ENCODE data around the gene SMIM35. TPM values are rescaled to one million over a fixed set of nuclear protein-coding genes. Genes with fewer than 3 reads are reported as not detected.

SMIM35 gene
- total RNA-seq, 1 donor from 2014 or later = 0.14 TPM

DNA sequence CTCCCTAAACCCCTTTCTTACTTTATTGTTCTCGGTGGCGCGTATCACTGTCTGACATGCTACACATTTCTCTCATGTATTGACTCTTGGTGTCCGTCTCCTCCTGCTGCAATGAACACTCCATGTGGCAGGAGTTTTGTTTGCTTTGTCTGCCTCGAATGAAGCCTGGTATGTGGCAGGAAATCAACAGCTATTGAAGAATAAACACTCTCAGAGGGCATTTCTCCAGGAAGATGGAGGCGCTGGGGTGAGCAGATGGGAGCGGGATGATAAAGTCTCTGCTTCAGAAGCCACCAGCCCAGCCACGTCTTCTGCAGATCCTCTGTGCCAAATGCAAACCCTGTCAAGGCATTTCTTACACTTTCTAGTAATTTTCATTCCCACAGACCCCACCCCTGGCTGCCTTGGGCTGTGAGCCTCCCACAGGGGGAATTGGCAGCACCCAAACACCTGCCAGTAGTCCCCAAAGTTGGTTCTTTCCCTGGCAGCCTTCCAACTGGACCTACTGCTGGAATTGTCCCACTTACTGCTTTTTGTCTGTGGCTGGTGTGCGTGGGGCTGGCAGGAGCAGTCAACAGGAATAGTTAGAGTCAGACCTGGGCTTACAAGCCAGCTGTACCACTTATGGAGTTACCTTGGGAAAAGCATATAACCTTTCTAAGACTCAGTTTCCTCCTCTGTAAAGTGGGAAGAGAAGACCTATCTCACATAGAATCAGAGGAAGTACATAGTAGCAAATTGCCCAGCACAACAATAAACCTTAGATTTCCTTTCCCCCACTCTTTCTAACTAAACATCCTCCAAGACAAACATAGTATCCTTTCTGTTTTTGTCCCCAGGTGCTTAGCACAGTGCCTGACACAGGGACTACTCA is 113.9 kb downstream of the SMIM35 start:
- peaks cover 31% of the 10 kb centered on the region for H3K36me3 Mint-ChIP-seq (ENCODE audit: low read depth)
- peak overlapping the region; percentile 34 for H3K27ac Mint-ChIP-seq
- peaks cover 83% of the 10 kb centered on the region for H3K4me1 Mint-ChIP-seq
- DNase-seq = no peak
- H3K9me3 Mint-ChIP-seq = peaks cover 6% of the 10 kb centered on the region
- H3K27me3 Mint-ChIP-seq = no peaks in the 10 kb centered on the region
- intact Hi-C loops (cut with micrococcal nuclease) = no loop called here
- H3K4me3 Mint-ChIP-seq = peak overlapping the region; percentile 21

DNA sequence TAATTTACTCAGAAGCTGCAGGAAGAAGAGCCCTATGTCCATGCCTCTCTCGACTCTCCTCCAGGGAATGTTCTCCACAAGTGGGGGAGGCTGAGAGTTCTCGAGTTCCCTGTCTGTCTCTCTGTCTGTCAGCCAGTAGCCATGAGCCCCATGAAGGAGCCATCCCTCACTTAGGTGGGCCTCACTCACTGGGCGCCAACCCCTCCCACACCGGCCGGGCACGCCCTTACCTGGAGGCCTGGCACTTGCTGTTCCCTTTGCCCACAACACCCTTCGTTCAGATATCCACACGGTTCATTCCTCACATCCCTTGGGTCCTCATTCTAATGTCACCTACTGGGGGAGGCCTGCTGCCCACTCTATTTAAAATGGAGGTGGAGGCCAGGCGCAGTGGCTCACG is 114.7 kb downstream of the SMIM35 start:
- Mint-ChIP-seq H3K27ac (no peak overlapping the region), H3K27me3 (no peaks in the 10 kb centered on the region), H3K36me3 (ENCODE audit: low read depth) (peaks cover 26% of the 10 kb centered on the region), H3K4me3 (no peak overlapping the region), H3K9me3 (peaks cover 3% of the 10 kb centered on the region), H3K4me1 (peaks cover 75% of the 10 kb centered on the region)
- no peak for DNase-seq
- intact Hi-C loops (cut with micrococcal nuclease) = no loop called here

DNA sequence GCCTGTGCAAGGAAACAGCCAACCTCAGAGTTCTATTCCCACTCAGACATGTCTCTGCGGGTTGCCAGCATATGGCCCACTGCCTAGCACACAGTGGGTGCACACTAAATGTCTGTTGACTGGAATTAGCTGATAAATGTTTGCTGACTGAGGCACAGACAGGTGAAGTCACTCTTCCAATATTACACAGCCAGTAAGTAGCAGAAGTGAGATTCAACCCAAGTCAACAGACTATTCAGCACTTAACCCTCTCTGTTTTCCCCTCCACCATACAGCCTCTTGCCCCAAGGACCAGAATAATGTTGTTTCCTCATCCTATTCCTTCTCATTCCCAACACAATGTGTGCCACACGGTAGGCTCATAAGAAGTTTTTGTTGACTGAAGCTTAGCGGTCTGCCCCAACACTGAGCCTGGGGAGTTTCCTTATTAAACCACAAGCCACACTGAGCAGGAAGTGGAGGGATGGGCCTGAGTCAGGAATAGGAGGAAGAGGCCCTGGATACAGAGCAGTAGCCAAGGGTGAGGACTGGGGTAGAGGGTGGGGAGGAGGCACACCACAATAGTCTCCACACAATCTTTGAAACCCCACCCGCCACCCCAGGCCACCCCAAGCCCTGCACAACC is 116.3 kb downstream of the SMIM35 start:
- Mint-ChIP-seq H3K27ac (peak overlapping the region; percentile 78), H3K4me3 (peak overlapping the region; percentile 60), H3K27me3 (no peaks in the 10 kb centered on the region), H3K4me1 (peaks cover 64% of the 10 kb centered on the region), H3K9me3 (peaks cover 3% of the 10 kb centered on the region), H3K36me3 (ENCODE audit: low read depth) (peaks cover 15% of the 10 kb centered on the region)
- DNase-seq = peak; percentile 83
- intact Hi-C loops (cut with micrococcal nuclease) = loop anchor here (1.0 kb wide), 3 partner anchors 16 to 32 kb away; partner anchors contain the start of gene IL10RA

DNA sequence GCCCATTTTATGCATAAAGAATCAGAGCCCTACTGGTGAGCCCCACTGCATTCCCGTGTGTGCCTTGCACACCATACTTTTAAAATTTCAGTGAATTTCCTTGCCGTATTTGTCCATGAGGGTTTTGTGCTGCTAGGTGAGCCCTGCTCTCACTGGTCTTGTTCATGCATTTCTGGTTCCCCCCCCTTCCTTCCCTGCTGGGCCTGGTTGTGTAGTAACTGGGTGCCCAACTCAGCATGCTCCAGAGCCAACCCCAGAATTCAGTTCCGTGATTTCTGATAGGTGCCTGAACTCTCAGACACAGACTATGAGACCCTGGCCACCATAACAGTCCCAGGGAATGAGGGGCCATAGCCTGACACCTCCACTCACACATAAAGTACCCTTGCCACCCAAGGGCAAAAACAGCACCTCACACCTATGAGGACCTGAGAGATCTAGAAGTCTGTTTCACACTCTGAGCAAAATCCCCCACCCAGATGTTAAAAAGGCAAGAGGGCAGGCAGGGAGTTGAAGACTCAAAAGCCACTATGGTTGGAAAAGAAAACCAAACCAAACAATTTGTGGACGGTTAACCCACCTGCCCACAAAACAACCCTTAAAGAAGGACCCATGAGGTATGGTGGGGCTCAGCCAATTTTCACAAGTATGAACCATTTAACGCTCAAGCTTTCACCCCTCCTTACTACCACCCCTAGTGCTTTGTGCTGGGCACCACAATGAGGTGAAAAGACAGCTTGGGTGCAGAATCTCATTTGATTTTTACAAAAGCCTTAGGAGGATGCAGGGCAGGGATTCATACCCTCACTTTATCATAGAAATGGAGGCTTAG is 117.4 kb downstream of the SMIM35 start:
- H3K4me1 Mint-ChIP-seq = peaks cover 56% of the 10 kb centered on the region

DNA sequence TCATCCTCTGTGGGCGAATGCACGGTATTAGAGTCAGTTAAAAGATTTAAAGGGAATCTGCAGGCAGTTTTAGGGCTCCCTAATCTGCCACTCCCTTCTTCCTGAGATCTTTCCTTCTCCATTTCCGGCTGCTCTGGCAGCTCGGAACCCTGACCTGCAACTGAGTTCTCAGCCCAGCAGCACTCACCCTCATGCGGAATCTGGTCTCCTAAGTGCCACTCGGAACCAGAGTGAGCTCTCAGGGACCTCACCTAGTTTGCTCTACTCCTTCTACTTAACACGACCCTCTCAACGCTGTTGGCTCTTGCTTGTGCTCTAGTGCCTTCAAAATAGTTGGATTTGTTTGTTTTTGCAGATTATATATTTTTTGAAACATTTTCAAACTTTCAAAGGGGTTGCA is 119.9 kb downstream of the SMIM35 start:
- no peaks in the 10 kb centered on the region for H3K27me3 Mint-ChIP-seq
- DNase-seq = peak; percentile 42
- no peak overlapping the region for H3K4me3 Mint-ChIP-seq
- peaks cover 13% of the 10 kb centered on the region for H3K36me3 Mint-ChIP-seq (ENCODE audit: low read depth)
- H3K27ac Mint-ChIP-seq = no peak overlapping the region
- no peaks in the 10 kb centered on the region for H3K9me3 Mint-ChIP-seq
- intact Hi-C loops (cut with micrococcal nuclease) = no loop called here
- peaks cover 39% of the 10 kb centered on the region for H3K4me1 Mint-ChIP-seq

More for the DNA sequence above, 117.4 kb downstream of the SMIM35 start:
- peak; percentile 55 for DNase-seq
- Mint-ChIP-seq H3K9me3 (peaks cover 2% of the 10 kb centered on the region), H3K27ac (peak overlapping the region; percentile 69), H3K36me3 (ENCODE audit: low read depth) (peaks cover 15% of the 10 kb centered on the region), H3K4me3 (no peak overlapping the region), H3K27me3 (no peaks in the 10 kb centered on the region)
- intact Hi-C loops (cut with micrococcal nuclease) = no loop called here

DNA sequence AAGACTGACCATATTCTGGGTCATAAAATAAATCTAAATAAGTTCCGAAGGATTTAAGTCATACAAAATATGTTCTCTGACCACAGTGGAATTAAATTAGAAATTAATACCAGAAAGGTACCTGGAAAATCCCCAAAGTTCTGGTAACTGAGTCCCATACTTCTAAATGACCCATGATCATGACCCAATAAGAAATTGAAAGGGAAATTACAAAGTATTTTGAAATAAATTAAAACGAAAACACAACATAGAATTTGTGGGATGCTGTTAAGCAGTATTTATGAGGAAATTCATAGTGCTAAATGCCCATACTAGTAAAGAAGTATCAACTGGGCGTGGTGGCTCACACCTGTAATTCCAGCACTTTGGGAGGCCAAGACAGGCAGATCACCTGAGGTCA is 123.9 kb downstream of the SMIM35 start:
- Mint-ChIP-seq H3K4me1 (peaks cover 31% of the 10 kb centered on the region), H3K27me3 (no peaks in the 10 kb centered on the region)

DNA sequence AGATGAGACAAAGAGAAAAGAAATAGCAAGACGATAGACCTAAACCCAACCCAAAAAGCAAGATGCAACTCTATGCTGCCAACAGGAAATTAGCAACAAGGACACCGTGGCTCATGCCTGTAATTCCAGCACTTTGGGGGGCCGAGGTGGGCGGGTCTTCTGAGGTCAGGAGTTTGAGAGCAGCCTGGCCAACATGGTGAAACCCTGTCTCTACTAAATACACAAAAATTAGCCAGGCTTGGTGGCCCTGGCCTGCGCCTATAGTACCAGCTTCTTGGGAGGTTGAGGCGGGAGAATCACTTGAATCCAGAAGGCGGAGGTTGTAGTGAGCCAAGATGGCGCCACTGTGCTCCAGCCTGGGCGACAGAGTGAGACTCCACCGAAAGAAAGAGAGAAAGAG is 124.9 kb downstream of the SMIM35 start:
- Mint-ChIP-seq H3K4me1 (peaks cover 31% of the 10 kb centered on the region), H3K4me3 (no peak overlapping the region), H3K27ac (no peak overlapping the region), H3K36me3 (ENCODE audit: low read depth) (peaks cover 32% of the 10 kb centered on the region), H3K9me3 (peaks cover 27% of the 10 kb centered on the region), H3K27me3 (no peaks in the 10 kb centered on the region)
- intact Hi-C loops (cut with micrococcal nuclease) = no loop called here
- DNase-seq = peak; percentile 43

More for the DNA sequence above, 123.9 kb downstream of the SMIM35 start:
- Mint-ChIP-seq H3K9me3 (peaks cover 18% of the 10 kb centered on the region), H3K4me3 (no peak overlapping the region), H3K27ac (no peak overlapping the region), H3K36me3 (ENCODE audit: low read depth) (peaks cover 27% of the 10 kb centered on the region)
- no peak for DNase-seq
- intact Hi-C loops (cut with micrococcal nuclease) = no loop called here

DNA sequence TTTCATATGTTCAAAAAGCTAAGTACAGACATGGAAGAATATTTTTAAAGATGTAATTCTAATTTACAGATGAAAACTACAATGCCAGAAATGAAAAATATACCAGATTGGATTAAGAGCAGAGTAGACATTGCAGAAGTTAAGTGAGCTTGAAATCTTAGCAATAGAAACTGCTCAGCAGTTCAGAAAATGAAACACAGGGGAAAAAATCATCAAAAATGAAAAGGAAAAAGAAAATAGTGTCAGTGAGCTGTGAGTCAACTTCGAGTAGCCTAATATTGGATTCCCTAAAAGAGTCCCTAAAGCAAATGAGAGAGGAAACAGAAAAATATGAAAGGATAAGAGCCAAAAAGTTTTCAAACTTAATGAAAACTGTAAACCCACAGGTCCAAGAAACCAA is 126.4 kb downstream of the SMIM35 start:
- H3K27ac Mint-ChIP-seq = peak overlapping the region; percentile 78
- intact Hi-C loops (cut with micrococcal nuclease) = no loop called here
- no peaks in the 10 kb centered on the region for H3K27me3 Mint-ChIP-seq
- H3K4me3 Mint-ChIP-seq = peak overlapping the region; percentile 18
- H3K4me1 Mint-ChIP-seq = peaks cover 31% of the 10 kb centered on the region
- H3K9me3 Mint-ChIP-seq = peaks cover 33% of the 10 kb centered on the region
- peaks cover 41% of the 10 kb centered on the region for H3K36me3 Mint-ChIP-seq (ENCODE audit: low read depth)
- peak; percentile 16 for DNase-seq

DNA sequence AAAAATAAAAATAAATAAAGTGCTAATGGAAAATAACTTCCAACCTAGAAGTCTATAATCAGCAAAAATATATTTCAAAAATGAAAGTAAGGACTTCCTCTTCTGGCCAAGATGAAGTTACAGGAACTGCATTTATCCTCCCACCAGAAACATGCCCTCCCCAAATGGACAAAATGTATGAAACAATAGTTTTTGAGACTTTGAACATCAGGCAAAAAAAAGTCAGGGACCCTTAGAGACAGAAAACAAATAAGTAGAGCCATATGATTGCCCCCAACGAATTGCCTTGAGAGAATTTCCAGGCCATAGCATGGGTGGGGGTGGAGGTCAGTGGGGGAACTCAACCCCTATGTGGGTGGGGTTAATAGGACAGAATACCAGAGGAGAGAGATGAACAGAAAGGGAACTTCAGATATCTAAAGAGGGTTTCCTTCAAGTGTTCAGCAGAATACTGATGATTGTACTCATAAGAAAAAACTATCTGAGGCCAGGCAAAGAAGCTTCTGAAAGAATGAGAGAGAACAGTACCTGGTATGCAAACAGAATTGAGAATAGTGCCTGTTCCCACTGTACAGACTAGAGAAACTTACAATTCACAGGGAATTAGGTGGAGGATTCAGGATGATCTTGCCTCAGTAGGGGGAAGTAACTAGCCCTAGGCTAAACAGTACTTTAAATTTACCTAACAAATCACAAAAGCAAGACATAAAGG is 127.2 kb downstream of the SMIM35 start:
- Mint-ChIP-seq H3K36me3 (ENCODE audit: low read depth) (peaks cover 41% of the 10 kb centered on the region), H3K27ac (peak overlapping the region; percentile 78), H3K4me3 (peak overlapping the region; percentile 55), H3K27me3 (no peaks in the 10 kb centered on the region), H3K4me1 (peaks cover 31% of the 10 kb centered on the region), H3K9me3 (peaks cover 33% of the 10 kb centered on the region)
- DNase-seq = peak; percentile 51
- intact Hi-C loops (cut with micrococcal nuclease) = no loop called here

DNA sequence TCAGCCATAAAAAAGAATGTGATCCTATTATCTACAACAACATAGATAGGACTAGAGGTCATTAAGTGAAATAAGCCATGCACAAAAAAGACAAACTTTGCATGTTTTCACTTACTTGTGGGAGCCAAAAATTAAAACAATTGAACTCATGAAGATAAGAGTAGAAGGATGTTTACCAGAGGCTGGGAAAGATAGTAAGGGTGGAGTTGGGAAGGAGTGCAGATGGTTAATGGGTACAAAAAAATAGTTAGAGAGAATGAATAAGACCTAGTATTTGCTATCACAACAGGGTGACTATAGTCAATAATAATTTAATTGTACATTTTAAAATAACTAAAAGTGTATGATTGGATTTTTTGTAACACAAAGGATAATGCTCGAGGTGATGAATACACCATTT is 127.8 kb downstream of the SMIM35 start:
- Mint-ChIP-seq H3K9me3 (peaks cover 33% of the 10 kb centered on the region), H3K27me3 (no peaks in the 10 kb centered on the region), H3K27ac (no peak overlapping the region), H3K4me3 (no peak overlapping the region), H3K4me1 (peaks cover 35% of the 10 kb centered on the region), H3K36me3 (ENCODE audit: low read depth) (peaks cover 40% of the 10 kb centered on the region)
- intact Hi-C loops (cut with micrococcal nuclease) = no loop called here
- DNase-seq = no peak

Other genes starting within 250 kb of the SMIM35 start
- not detected in 2 replicates for gene FXYD6, start 210.3 kb downstream of the SMIM35 start, total RNA-seq
- gene TMPRSS13, start 157.6 kb downstream of the SMIM35 start, total RNA-seq = 1.2 and 1.5 TPM in 2 replicates
- gene IL10RA, start 100.6 kb downstream of the SMIM35 start, total RNA-seq = 86.6 and 89.9 TPM in 2 replicates
- gene TMPRSS4, start 9.9 kb downstream of the SMIM35 start, total RNA-seq = not detected in 2 replicates
- 0.07 and 0.36 TPM in 2 replicates for gene SCN4B, start 65.9 kb upstream of the SMIM35 start, total RNA-seq
- 0.02 and 0.05 TPM in 2 replicates for gene SCN2B, start 89.7 kb upstream of the SMIM35 start, total RNA-seq
- 303 and 318 TPM in 2 replicates for gene JAML, start 138.0 kb upstream of the SMIM35 start, total RNA-seq
- 64.6 and 65.4 TPM in 2 replicates for gene MPZL3, start 165.4 kb upstream of the SMIM35 start, total RNA-seq
- 18.5 and 19.3 TPM in 2 replicates for gene MPZL2, start 177.3 kb upstream of the SMIM35 start, total RNA-seq
- gene CD3E, start 217.8 kb upstream of the SMIM35 start, total RNA-seq = 571 TPM in 2 replicates

Measured in activated CD4-positive, alpha-beta T cell treated with anti-CD3 and anti-CD28 coated beads, Interleukin-2, amount 10 ng/mL, durations not matched to agents 24 days and 14 days (primary cell).